ENCODE results near the gene MSL3B.
"Not testable (repeated sequence)": the region's sequence is repeated elsewhere in the genome, so short reads cannot be mapped to it uniquely, and the experiment has no call there.

The MSL3B gene

DNA sequence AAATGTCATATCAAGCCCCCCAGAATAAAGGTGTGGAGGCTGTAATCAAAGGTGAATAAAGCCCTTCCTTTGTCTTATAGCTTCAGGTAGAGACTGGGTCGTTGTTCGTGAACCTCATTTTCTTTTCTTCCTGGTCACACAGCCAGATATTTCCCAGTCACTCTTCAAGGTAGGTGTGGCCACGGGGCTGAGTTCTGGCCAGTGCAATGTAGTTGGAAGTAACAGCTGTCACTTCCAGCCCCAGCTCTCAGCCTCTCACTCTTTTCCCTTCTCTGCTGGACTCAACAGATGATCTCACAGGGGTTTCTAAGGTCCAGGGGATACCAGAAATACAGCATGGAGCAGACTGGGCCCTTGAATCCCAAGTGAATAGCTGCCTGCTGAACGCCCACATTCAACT is 33.2 kb upstream of the MSL3B start:
- no peak overlapping the region for H3K27ac ChIP-seq (ENCODE audit: low read depth, low read length)
- peaks cover 11 to 15% (median 14%) of the 10 kb centered on the region in 4 donors for H3K4me1 Mint-ChIP-seq
- CTCF ChIA-PET (ENCODE audit: partially characterized antibody), result interaction anchor here (1.8 kb wide), 1 partner anchor 13 kb away, joined by 5 read pairs; no protein-coding TSS in a partner anchor
- no peaks in the 10 kb centered on the region for H3K27me3 ChIP-seq (ENCODE audit: insufficient read depth, low read length)
- no peaks in the 10 kb centered on the region for H3K36me3 ChIP-seq (ENCODE audit: insufficient read depth, low read length)
- no peak overlapping the region for H3K27ac Mint-ChIP-seq
- H3K27me3 Mint-ChIP-seq, result peaks cover 6 to 10% of the 10 kb centered on the region in 2 donors
- H3K9me3 ChIP-seq (ENCODE audit: control insufficient read depth in 1 of 2, low read length in 2 of 2), result no peaks in the 10 kb centered on the region
- intact Hi-C loops (cut with micrococcal nuclease), result no loop called here
- H3K4me3 Mint-ChIP-seq, result no peak overlapping the region
- H3K4me3 ChIP-seq (ENCODE audit: low read length in 2 of 2), result no peak overlapping the region
- POLR2A ChIA-PET (ENCODE audit: partially characterized antibody), result no interaction called here
- peaks cover 13% of the 10 kb centered on the region for H3K4me1 ChIP-seq (ENCODE audit: insufficient read depth, low read length)
- DNase-seq, result no peak
- peaks cover 0 to 3% (median 0%) of the 10 kb centered on the region in 8 donors for H3K9me3 Mint-ChIP-seq
- no peaks in the 10 kb centered on the region for H3K36me3 Mint-ChIP-seq

- intact Hi-C loops (cut with micrococcal nuclease); H3K36me3 ChIP-seq (ENCODE audit: insufficient read depth, low read length); H3K4me3 ChIP-seq (ENCODE audit: low read length in 2 of 2); POLR2A ChIA-PET (ENCODE audit: partially characterized antibody); H3K27ac ChIP-seq (ENCODE audit: low read depth, low read length); H3K9me3 Mint-ChIP-seq; H3K27ac Mint-ChIP-seq; DNase-seq; H3K36me3 Mint-ChIP-seq; H3K4me3 Mint-ChIP-seq; H3K27me3 ChIP-seq (ENCODE audit: insufficient read depth, low read length); H3K9me3 ChIP-seq (ENCODE audit: control insufficient read depth in 1 of 2, low read length in 2 of 2); CTCF ChIA-PET (ENCODE audit: partially characterized antibody); H3K27me3 Mint-ChIP-seq: not testable (repeated sequence)
- peaks cover 13% of the 10 kb centered on the region for H3K4me1 ChIP-seq (ENCODE audit: insufficient read depth, low read length)
- peaks cover 11 to 15% (median 14%) of the 10 kb centered on the region in 4 donors for H3K4me1 Mint-ChIP-seq
Observed at GRCh38 chr2:233896253-233896652, 28.1 kb upstream of the MSL3B start.

DNA sequence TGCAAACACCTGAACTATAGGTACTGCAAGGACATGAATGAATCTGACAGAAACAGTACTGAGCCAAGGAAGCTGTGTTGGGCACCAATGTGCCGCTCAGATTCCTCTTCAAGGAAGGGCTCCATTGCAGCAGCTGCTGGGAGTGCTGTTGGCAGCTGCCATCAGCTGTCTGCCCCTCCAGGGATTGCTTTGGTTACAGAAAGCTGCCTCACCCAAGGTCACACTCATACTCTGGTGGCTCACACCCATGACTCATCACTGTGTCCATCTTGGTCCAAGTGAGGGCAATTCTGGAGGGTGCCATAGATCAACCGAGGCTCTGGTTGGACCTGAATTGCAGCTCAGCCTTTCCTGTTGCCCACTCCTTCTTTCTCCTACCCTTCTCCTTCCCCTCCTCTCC is 24.6 kb upstream of the MSL3B start:
- no peak overlapping the region for H3K27ac Mint-ChIP-seq
- H3K9me3 ChIP-seq (ENCODE audit: control insufficient read depth in 1 of 2, low read length in 2 of 2), result no peaks in the 10 kb centered on the region
- ChIA-PET POLR2A (ENCODE audit: partially characterized antibody) (no interaction called here), CTCF (ENCODE audit: partially characterized antibody) (interaction anchor here (0.6 kb wide), 1 partner anchor 10 kb away, joined by 4 read pairs; no protein-coding TSS in a partner anchor)
- H3K4me3 ChIP-seq (ENCODE audit: low read length in 2 of 2), result no peak overlapping the region
- no peaks in the 10 kb centered on the region for H3K27me3 ChIP-seq (ENCODE audit: insufficient read depth, low read length)
- H3K36me3 ChIP-seq (ENCODE audit: insufficient read depth, low read length), result no peaks in the 10 kb centered on the region
- intact Hi-C loops (cut with micrococcal nuclease), result no loop called here
- peaks cover 0 to 3% (median 0%) of the 10 kb centered on the region in 8 donors for H3K9me3 Mint-ChIP-seq
- peaks cover 13 to 15% of the 10 kb centered on the region in 2 donors for H3K27me3 Mint-ChIP-seq
- H3K4me1 Mint-ChIP-seq, result no peaks in the 10 kb centered on the region
- H3K27ac ChIP-seq (ENCODE audit: low read depth, low read length), result no peak overlapping the region
- no peak overlapping the region for H3K4me3 Mint-ChIP-seq
- H3K36me3 Mint-ChIP-seq, result no peaks in the 10 kb centered on the region
- no peak for DNase-seq
- no peaks in the 10 kb centered on the region for H3K4me1 ChIP-seq (ENCODE audit: insufficient read depth, low read length)

- Mint-ChIP-seq H3K4me1 (no peaks in the 10 kb centered on the region), H3K27me3 (peaks cover 23 to 28% of the 10 kb centered on the region in 2 donors), H3K4me3 (no peak overlapping the region), H3K36me3 (peaks cover 3 to 5% of the 10 kb centered on the region in 2 donors), H3K27ac (no peak overlapping the region), H3K9me3 (peaks cover 2 to 47% (median 33%) of the 10 kb centered on the region in 8 donors)
- ChIA-PET CTCF (ENCODE audit: partially characterized antibody) (interaction anchor here (0.7 kb wide), 1 partner anchor 10 kb away, joined by 4 read pairs; no protein-coding TSS in a partner anchor), POLR2A (ENCODE audit: partially characterized antibody) (no interaction called here)
- Histone ChIP-seq H3K9me3 (ENCODE audit: control insufficient read depth in 1 of 2, low read length in 2 of 2) (peaks cover 0 to 3% of the 10 kb centered on the region in 2 donors), H3K4me3 (ENCODE audit: low read length in 2 of 2) (no peak overlapping the region), H3K36me3 (ENCODE audit: insufficient read depth, low read length) (no peaks in the 10 kb centered on the region), H3K27me3 (ENCODE audit: insufficient read depth, low read length) (no peaks in the 10 kb centered on the region), H3K27ac (ENCODE audit: low read depth, low read length) (no peak overlapping the region), H3K4me1 (ENCODE audit: insufficient read depth, low read length) (no peaks in the 10 kb centered on the region)
- intact Hi-C loops (cut with micrococcal nuclease), result no loop called here
- no peak for DNase-seq
Observed at GRCh38 chr2:233882353-233882752, 14.2 kb upstream of the MSL3B start.

- H3K27me3 Mint-ChIP-seq, result peaks cover 23 to 44% of the 10 kb centered on the region in 2 donors
- H3K4me3 Mint-ChIP-seq; H3K9me3 ChIP-seq (ENCODE audit: control insufficient read depth in 1 of 2, low read length in 2 of 2); H3K4me1 Mint-ChIP-seq; DNase-seq; H3K36me3 ChIP-seq (ENCODE audit: insufficient read depth, low read length); POLR2A ChIA-PET (ENCODE audit: partially characterized antibody); H3K4me3 ChIP-seq (ENCODE audit: low read length in 2 of 2); H3K27ac Mint-ChIP-seq; H3K27ac ChIP-seq (ENCODE audit: low read depth, low read length); intact Hi-C loops (cut with micrococcal nuclease); H3K36me3 Mint-ChIP-seq; H3K27me3 ChIP-seq (ENCODE audit: insufficient read depth, low read length); H3K4me1 ChIP-seq (ENCODE audit: insufficient read depth, low read length); CTCF ChIA-PET (ENCODE audit: partially characterized antibody): not testable (repeated sequence)
- H3K9me3 Mint-ChIP-seq, result peaks cover 0 to 26% (median 15%) of the 10 kb centered on the region in 8 donors
Observed at GRCh38 chr2:233872125-233872524, 3.9 kb upstream of the MSL3B start.

DNA sequence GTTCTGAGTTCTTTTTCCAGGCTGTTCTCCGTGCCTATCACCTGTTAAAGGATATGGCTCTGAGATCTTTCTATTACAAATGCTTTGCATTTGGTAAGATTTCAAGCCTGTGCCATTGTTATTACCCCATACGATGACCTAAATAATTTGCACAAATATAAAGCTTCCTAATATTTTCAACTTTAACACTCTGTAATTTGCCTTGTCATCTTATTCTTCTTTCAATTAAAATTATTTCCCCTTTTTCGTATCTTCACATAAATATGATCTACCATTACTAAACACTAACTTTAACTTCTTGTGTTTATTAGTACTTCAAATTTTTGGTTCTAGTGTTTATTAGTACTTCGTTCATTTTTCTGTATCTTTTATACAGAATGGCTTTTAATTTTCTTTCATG is 3.2 kb upstream of the MSL3B start:
- H3K27me3 ChIP-seq (ENCODE audit: insufficient read depth, low read length), result no peaks in the 10 kb centered on the region
- H3K4me3 ChIP-seq (ENCODE audit: low read length in 2 of 2), result no peak overlapping the region
- peaks cover 22 to 43% of the 10 kb centered on the region in 2 donors for H3K27me3 Mint-ChIP-seq
- no peaks in the 10 kb centered on the region for H3K36me3 ChIP-seq (ENCODE audit: insufficient read depth, low read length)
- POLR2A ChIA-PET (ENCODE audit: partially characterized antibody), result no interaction called here
- H3K27ac Mint-ChIP-seq, result no peak overlapping the region
- no peaks in the 10 kb centered on the region for H3K9me3 ChIP-seq (ENCODE audit: control insufficient read depth in 1 of 2, low read length in 2 of 2)
- DNase-seq, result no peak
- H3K4me1 Mint-ChIP-seq, result peaks cover 2 to 8% (median 5%) of the 10 kb centered on the region in 4 donors
- H3K4me3 Mint-ChIP-seq, result no peak overlapping the region
- H3K27ac ChIP-seq (ENCODE audit: low read depth, low read length), result no peak overlapping the region
- CTCF ChIA-PET (ENCODE audit: partially characterized antibody), result no interaction called here
- peaks cover 0 to 29% (median 17%) of the 10 kb centered on the region in 8 donors for H3K9me3 Mint-ChIP-seq
- peaks cover 4% of the 10 kb centered on the region in 2 donors for H3K36me3 Mint-ChIP-seq
- intact Hi-C loops (cut with micrococcal nuclease), result no loop called here
- no peaks in the 10 kb centered on the region for H3K4me1 ChIP-seq (ENCODE audit: insufficient read depth, low read length)

- Mint-ChIP-seq H3K27me3 (peaks cover 5 to 10% of the 10 kb centered on the region in 2 donors), H3K9me3 (peaks cover 2 to 24% (median 17%) of the 10 kb centered on the region in 8 donors), H3K4me3 (peak overlapping the region in 3 of 8 donors; percentile 18 to 21 (median 20)), H3K4me1 (peaks cover 2 to 8% (median 5%) of the 10 kb centered on the region in 4 donors), H3K36me3 (peaks cover 4 to 7% of the 10 kb centered on the region in 2 donors), H3K27ac (no peak overlapping the region)
- H3K9me3 ChIP-seq (ENCODE audit: control insufficient read depth in 1 of 2, low read length in 2 of 2), result no peaks in the 10 kb centered on the region
- intact Hi-C loops (cut with micrococcal nuclease), result no loop called here
- H3K27me3 ChIP-seq (ENCODE audit: insufficient read depth, low read length), result no peaks in the 10 kb centered on the region
- no peak for DNase-seq
- ChIA-PET POLR2A (ENCODE audit: partially characterized antibody) (no interaction called here), CTCF (ENCODE audit: partially characterized antibody) (interaction anchor here (1.4 to 2.8 kb wide), 2 partner anchors 9 to 11 kb away, joined by 3 to 14 read pairs; no protein-coding TSS in a partner anchor)
- no peaks in the 10 kb centered on the region for H3K4me1 ChIP-seq (ENCODE audit: insufficient read depth, low read length)
- H3K27ac ChIP-seq (ENCODE audit: low read depth, low read length), result no peak overlapping the region
- no peak overlapping the region for H3K4me3 ChIP-seq (ENCODE audit: low read length in 2 of 2)
- no peaks in the 10 kb centered on the region for H3K36me3 ChIP-seq (ENCODE audit: insufficient read depth, low read length)
Observed at GRCh38 chr2:233866479-233866878, 1.7 kb downstream of the MSL3B start.
